DMS79 treated with DMSO at 0.1 percent for 48 hours (cell line): Measurements from ENCODE around the gene RAB25.

ENCODE experiments used
- DNase-seq: peaks from one replicate; lab custom pipeline; 2025; lab: John Stamatoyannopoulos, UW

The RAB25 gene

GRCh38 chr1:156117414-156118176 lies 56.6 kb downstream of the RAB25 start:
- no peak for DNase-seq

GRCh38 chr1:156118177-156118868 lies 57.4 kb downstream of the RAB25 start:
- DNase-seq: no peak

GRCh38 chr1:156119503-156120209 lies 58.7 kb downstream of the RAB25 start:
- DNase-seq: no peak
